ENCODE measurements around the gene OLFM1.

Gene OLFM1

DNA sequence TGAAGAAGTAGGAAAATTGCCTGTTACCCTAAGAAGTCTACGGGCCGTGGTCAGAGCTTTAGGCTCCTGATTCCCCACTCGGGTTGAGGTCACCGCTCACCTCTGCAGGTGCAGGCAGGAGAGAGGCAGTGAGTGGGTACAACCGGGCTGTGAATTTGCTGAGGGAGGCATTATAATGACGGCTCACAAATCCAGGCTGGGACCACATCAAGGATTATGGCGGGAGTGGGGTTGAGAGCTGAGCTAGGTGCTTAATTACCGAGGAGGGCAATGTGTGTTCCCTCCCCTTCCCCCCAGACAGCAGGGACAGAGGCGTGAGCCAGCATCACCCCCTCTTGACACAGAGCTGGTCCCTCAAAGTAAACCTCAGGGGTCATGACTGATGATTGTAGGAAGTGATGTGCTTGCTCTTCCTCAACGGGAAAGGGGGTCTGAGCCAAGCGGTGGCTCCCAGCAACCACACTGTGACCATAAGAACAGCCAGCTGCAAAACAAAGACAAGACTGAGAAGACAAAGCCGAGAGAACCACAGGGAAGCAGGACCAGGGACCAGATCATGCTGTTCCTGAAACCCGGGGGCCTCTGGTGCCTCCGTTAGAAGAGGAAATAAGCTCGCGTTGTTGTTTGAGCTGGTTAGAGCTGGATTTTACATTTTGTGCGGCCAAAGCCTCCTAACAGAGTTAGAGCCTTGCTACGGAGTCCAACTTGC is 77.7 kb downstream of the OLFM1 start:
- TF ChIP-seq, protein P1, sequence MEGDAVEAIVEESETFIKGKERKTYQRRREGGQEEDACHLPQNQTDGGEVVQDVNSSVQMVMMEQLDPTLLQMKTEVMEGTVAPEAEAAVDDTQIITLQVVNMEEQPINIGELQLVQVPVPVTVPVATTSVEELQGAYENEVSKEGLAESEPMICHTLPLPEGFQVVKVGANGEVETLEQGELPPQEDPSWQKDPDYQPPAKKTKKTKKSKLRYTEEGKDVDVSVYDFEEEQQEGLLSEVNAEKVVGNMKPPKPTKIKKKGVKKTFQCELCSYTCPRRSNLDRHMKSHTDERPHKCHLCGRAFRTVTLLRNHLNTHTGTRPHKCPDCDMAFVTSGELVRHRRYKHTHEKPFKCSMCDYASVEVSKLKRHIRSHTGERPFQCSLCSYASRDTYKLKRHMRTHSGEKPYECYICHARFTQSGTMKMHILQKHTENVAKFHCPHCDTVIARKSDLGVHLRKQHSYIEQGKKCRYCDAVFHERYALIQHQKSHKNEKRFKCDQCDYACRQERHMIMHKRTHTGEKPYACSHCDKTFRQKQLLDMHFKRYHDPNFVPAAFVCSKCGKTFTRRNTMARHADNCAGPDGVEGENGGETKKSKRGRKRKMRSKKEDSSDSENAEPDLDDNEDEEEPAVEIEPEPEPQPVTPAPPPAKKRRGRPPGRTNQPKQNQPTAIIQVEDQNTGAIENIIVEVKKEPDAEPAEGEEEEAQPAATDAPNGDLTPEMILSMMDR (IDR thresholded peaks at IDR 0.05; ENCODE audit: low read depth, low read length) = no peak
- no peak for TF ChIP-seq EZH2phosphoT487 (IDR thresholded peaks at IDR 0.05; ENCODE audit: low read depth)
- H2AFZ ChIP-seq (ENCODE audit: low read depth, low read length) = no peak overlapping the region
- no peak overlapping the region for H3K27ac ChIP-seq (ENCODE audit: low read length)
- no peaks in the 10 kb centered on the region for H3K79me2 ChIP-seq (ENCODE audit: low read length)
- H3K9ac ChIP-seq (ENCODE audit: low read length) = no peak overlapping the region
- no peak overlapping the region for H3K4me3 ChIP-seq (ENCODE audit: low read length)
- no peaks in the 10 kb centered on the region for H3K4me1 ChIP-seq (ENCODE audit: low read length)
- no peaks in the 10 kb centered on the region for H3K36me3 ChIP-seq (replicated peaks; ENCODE audit: low read depth, low read length)
- H3K4me2 ChIP-seq (ENCODE audit: low read length) = no peak overlapping the region
- no peaks in the 10 kb centered on the region for H4K20me1 ChIP-seq (ENCODE audit: insufficient read depth, low read length)
- H3K9me3 ChIP-seq (ENCODE audit: insufficient read depth, low read length) = no peaks in the 10 kb centered on the region
- peaks cover 9% of the 10 kb centered on the region for H3K27me3 ChIP-seq (ENCODE audit: low read depth, low read length)

DNA sequence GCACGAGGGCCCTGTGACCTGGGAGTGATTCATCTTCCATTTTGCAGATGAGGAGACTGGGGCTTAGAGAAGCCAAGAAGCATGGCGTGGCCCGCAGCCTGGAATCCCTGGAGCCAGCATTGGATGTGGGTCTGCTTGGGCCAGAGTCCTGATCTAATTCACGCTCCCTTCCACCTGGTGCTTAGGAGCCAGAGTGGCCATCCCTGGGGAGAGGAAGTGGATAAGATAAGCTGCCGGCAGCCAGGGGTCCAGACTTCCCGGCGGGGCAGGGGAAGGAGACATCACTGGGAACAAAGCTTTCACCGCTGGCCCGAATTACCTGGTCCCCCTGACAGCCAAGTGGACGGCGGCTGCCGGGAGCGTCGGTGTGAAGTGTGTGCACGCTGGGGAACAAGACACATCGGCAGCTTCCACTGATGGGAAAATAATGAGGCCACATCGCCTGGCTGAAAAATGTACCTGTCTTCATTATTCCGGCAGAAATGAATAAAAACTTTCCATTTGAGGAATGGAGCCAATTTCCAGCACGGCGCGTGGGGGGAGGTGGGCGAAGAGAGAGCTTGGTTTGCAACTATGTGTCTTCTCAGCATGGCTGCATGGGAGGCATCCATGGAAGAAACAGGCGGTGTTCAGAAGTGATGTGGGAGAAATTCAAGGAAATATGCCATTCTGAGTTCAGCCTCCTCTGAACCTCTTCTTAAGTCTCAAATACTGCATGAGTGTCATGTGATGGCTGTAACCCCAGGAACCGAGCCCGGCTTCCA is 78.5 kb downstream of the OLFM1 start:
- Histone ChIP-seq H3K4me1 (ENCODE audit: low read length) (no peaks in the 10 kb centered on the region), H4K20me1 (ENCODE audit: insufficient read depth, low read length) (no peaks in the 10 kb centered on the region), H3K4me3 (ENCODE audit: low read length) (no peak overlapping the region), H3K27ac (ENCODE audit: low read length) (no peak overlapping the region), H3K27me3 (ENCODE audit: low read depth, low read length) (peaks cover 4% of the 10 kb centered on the region), H2AFZ (ENCODE audit: low read depth, low read length) (no peak overlapping the region), H3K4me2 (ENCODE audit: low read length) (no peak overlapping the region), H3K79me2 (ENCODE audit: low read length) (no peaks in the 10 kb centered on the region), H3K9me3 (ENCODE audit: insufficient read depth, low read length) (no peaks in the 10 kb centered on the region), H3K9ac (ENCODE audit: low read length) (no peak overlapping the region), H3K36me3 (replicated peaks; ENCODE audit: low read depth, low read length) (no peaks in the 10 kb centered on the region)
- no peak for TF ChIP-seq EZH2phosphoT487 (IDR thresholded peaks at IDR 0.05; ENCODE audit: low read depth)
- TF ChIP-seq, protein P1 (IDR thresholded peaks at IDR 0.05; ENCODE audit: low read depth, low read length) = no peak

DNA sequence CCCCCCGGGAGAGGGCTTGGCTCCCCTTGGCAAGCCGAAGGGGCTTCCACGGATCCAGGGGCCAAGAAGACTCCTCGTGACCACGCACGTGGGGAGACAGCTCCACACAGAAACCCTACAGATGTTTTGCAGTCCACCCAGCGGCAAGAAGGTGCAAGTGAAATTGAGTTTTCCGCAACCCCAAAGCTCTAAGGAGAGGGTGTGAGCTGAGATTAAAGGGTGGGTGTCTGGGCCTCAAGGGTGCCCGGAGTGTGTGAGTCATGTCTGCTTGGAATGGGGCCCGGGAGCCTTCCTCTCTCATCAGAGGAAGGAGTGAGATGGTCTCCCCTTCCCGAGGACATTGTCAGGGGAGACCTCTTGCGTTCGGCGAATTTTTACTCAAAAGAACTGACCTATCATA is 79.1 kb downstream of the OLFM1 start:
- Histone ChIP-seq H3K27ac (ENCODE audit: low read length) (no peak overlapping the region), H3K9ac (ENCODE audit: low read length) (no peak overlapping the region), H3K9me3 (ENCODE audit: insufficient read depth, low read length) (no peaks in the 10 kb centered on the region), H3K4me1 (ENCODE audit: low read length) (no peaks in the 10 kb centered on the region), H3K79me2 (ENCODE audit: low read length) (no peaks in the 10 kb centered on the region), H3K27me3 (ENCODE audit: low read depth, low read length) (peaks cover 3% of the 10 kb centered on the region; the same call in 1 of the 2 replicates), H2AFZ (ENCODE audit: low read depth, low read length) (no peak overlapping the region), H3K36me3 (replicated peaks; ENCODE audit: low read depth, low read length) (no peaks in the 10 kb centered on the region), H3K4me2 (ENCODE audit: low read length) (no peak overlapping the region), H4K20me1 (ENCODE audit: insufficient read depth, low read length) (no peaks in the 10 kb centered on the region), H3K4me3 (ENCODE audit: low read length) (no peak overlapping the region)
- TF ChIP-seq, protein P1 (IDR thresholded peaks at IDR 0.05; ENCODE audit: low read depth, low read length) = no peak
- no peak for TF ChIP-seq EZH2phosphoT487 (IDR thresholded peaks at IDR 0.05; ENCODE audit: low read depth)

DNA sequence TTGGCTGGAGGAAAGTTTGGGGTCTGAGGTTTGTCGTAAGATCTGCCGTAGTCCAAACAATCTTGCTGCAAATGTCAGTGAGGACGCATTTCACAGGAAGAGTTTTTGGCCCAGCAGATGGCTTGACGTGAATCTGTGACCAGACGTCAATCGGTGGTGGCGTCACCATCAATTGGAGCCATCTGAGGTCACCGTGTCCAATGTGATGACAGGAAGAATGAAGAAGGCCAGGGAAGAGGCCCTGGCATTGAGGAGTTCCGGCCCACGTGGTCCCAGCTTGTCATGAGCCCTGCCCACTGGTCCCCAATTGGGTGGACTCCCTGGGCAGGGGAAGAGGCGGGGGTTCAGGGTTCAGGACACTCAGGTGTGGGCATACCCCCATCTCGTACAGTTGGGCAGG is 79.9 kb downstream of the OLFM1 start:
- no peak for TF ChIP-seq EZH2phosphoT487 (IDR thresholded peaks at IDR 0.05; ENCODE audit: low read depth)
- TF ChIP-seq, protein P1 (IDR thresholded peaks at IDR 0.05; ENCODE audit: low read depth, low read length) = no peak
- no peaks in the 10 kb centered on the region for H3K9me3 ChIP-seq (ENCODE audit: insufficient read depth, low read length)

More for the DNA sequence above, 79.9 kb downstream of the OLFM1 start:
- H3K4me3 ChIP-seq (ENCODE audit: low read length) = no peak overlapping the region
- H4K20me1 ChIP-seq (ENCODE audit: insufficient read depth, low read length) = no peaks in the 10 kb centered on the region
- no peak overlapping the region for H3K9ac ChIP-seq (ENCODE audit: low read length)
- H3K27ac ChIP-seq (ENCODE audit: low read length) = no peak overlapping the region
- H3K79me2 ChIP-seq (ENCODE audit: low read length) = no peaks in the 10 kb centered on the region
- no peaks in the 10 kb centered on the region for H3K36me3 ChIP-seq (replicated peaks; ENCODE audit: low read depth, low read length)
- peaks cover 3% of the 10 kb centered on the region; the same call in 1 of the 2 replicates for H3K27me3 ChIP-seq (ENCODE audit: low read depth, low read length)
- H3K4me1 ChIP-seq (ENCODE audit: low read length) = no peaks in the 10 kb centered on the region
- H3K4me2 ChIP-seq (ENCODE audit: low read length) = no peak overlapping the region
- no peak overlapping the region for H2AFZ ChIP-seq (ENCODE audit: low read depth, low read length)
